CD4-positive, alpha-beta T cell (primary cell): ENCODE results near the gene FECH. TPM values are rescaled to one million over a fixed set of nuclear protein-coding genes. Genes with fewer than 3 reads are reported as not detected.

Source experiments
- ATAC-seq: fragments of 200-7000 bp; cut with Tn5 transposase; one replicate; pipeline ENCODE4 v1.10.0; 2022; ENCODE audit warnings: mild to moderate bottlenecking; ENCODE audit not compliant: poor library complexity
- CTCF ChIA-PET: fragments of 350-600 bp; sonication (Branson Sonifier 250); formaldehyde crosslinking; loops from one replicate; lab custom pipeline; 2021; ENCODE audit warnings: antibody characterized with exemption, inconsistent platforms; lab: Charles Lee
- POLR2A ChIA-PET: fragments of 350-600 bp; sonication (Branson Sonifier 250); formaldehyde crosslinking; loops from one replicate; lab custom pipeline; 2021; ENCODE audit warnings: antibody characterized with exemption, inconsistent platforms; lab: Charles Lee
- DNase-seq, 14 experiments: peaks; one replicate each; pipeline ENCODE4 v3.0.0-alpha.2; 2013 to 2020; ENCODE audit warnings: mixed read lengths in 2 of 14
- H3K27ac ChIP-seq, 2 donors: one replicate each; pipeline versions ENCODE4 v1.5.1 to v1.7.0; 2013; ENCODE audit warnings: low read length in 2 of 2, low read depth in 1 of 2, mild to moderate bottlenecking in 1 of 2
- H3K27me3 ChIP-seq, 2 experiments: 1 replicate in 1 of 2; 2 replicates in 1 of 2; pipeline versions ENCODE4 v1.6.1 to v1.7.0; 2013; ENCODE audit warnings: low read length in 2 of 2, control low read depth in 1 of 2, mild to moderate bottlenecking in 1 of 2, moderate library complexity in 1 of 2; ENCODE audit not compliant: insufficient read depth in 2 of 2, control insufficient read depth in 1 of 2
- H3K36me3 ChIP-seq: one replicate; pipeline ENCODE4 v1.6.1; 2013; ENCODE audit warnings: low read length, control low read depth; ENCODE audit not compliant: insufficient read depth
- H3K4me1 ChIP-seq: one replicate; pipeline ENCODE4 v1.6.1; 2013; ENCODE audit warnings: low read length, control low read depth; ENCODE audit not compliant: insufficient read depth
- H3K4me3 ChIP-seq: one replicate; pipeline ENCODE4 v1.5.1; 2013; ENCODE audit warnings: mild to moderate bottlenecking, low read length, moderate library complexity
- H3K9me3 ChIP-seq, 2 experiments: 1 replicate in 1 of 2; 2 replicates in 1 of 2; pipeline versions ENCODE4 v1.6.1 to v1.7.0; 2013; ENCODE audit warnings: low read length in 2 of 2, mild to moderate bottlenecking in 2 of 2, control low read depth in 1 of 2, moderate library complexity in 1 of 2; ENCODE audit not compliant: control insufficient read depth in 1 of 2, insufficient read depth in 1 of 2
- H3K27ac Mint-ChIP-seq: one replicate; pipeline ENCODE4 v1.8.0; 2020; ENCODE audit warnings: mixed read lengths
- H3K27me3 Mint-ChIP-seq: one replicate; pipeline ENCODE4 v1.8.0; 2021; ENCODE audit warnings: mixed read lengths
- H3K36me3 Mint-ChIP-seq: one replicate; pipeline ENCODE4 v1.8.0; 2021; ENCODE audit warnings: low read depth, mixed read lengths
- H3K4me1 Mint-ChIP-seq: one replicate; pipeline ENCODE4 v1.8.0; 2021; ENCODE audit warnings: low read depth, mixed read lengths
- H3K4me3 Mint-ChIP-seq: one replicate; pipeline ENCODE4 v1.8.0; 2020; ENCODE audit warnings: mild to moderate bottlenecking, mixed read lengths
- H3K9me3 Mint-ChIP-seq: one replicate; pipeline ENCODE4 v1.8.0; 2020; ENCODE audit warnings: mixed read lengths
- intact Hi-C, 2 experiments: fragments of 100-400 bp; cut with DNase I in 1 of 2; cut with micrococcal nuclease in 1 of 2; formaldehyde crosslinking; loops; one replicate each; pipeline versions ENCODE4 v1.15.1 to v1.9.0; 2023 to 2025; cut with DNase I, micrococcal nuclease
- total RNA-seq, 174 experiments: library from RNA in 2 of 174; stranded (reverse) in 2 of 174; gene quantifications; one replicate each; pipeline ENCODE4 v1.2.3 and lab custom pipeline; 2021 to 2026
- TF ChIP-seq, protein P1 (sequence below): fragments of 200-600 bp; IDR thresholded peaks from one replicate; pipeline ENCODE4 v1.8.0; 2022; ENCODE audit warnings: antibody characterized with exemption, mild to moderate bottlenecking

Gene FECH
- total RNA-seq, 2 experiments from 2014 or later, result 7.5 to 8.1 TPM

DNA sequence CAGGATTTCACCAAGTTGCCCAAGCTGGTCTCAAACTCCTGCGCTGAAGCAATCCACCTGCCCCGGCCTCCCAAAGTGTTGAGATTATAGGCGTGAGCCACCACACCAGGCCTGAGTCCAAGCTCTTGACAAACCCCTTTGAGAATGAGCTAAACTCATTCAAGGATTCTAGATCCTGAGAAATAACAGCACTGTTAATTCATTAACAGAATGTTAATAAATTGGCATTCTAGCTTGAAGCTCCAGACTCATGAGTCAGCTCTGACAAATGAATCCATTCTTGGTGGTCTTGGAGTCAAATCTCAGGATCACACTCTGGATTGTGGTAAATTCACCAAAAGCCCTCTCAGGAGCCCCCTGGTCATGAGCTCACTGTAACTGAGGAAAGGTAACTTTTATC, 33.4 kb upstream of the FECH start:
- CTCF ChIA-PET, result interaction anchor here (1.5 kb wide), 1 partner anchor 11 kb away, joined by 4 read pairs; no protein-coding TSS in a partner anchor
- ATAC-seq (no peak), DNase-seq (no peak)
- intact Hi-C loops, result loop anchor here in 1 of 2 experiments (5.0 to 10.0 kb wide), 6 partner anchors 33 to 1735 kb away; partner anchors contain the start of genes FECH, LMAN1, NEDD4L and TXNL1
- TF ChIP-seq, protein P1, sequence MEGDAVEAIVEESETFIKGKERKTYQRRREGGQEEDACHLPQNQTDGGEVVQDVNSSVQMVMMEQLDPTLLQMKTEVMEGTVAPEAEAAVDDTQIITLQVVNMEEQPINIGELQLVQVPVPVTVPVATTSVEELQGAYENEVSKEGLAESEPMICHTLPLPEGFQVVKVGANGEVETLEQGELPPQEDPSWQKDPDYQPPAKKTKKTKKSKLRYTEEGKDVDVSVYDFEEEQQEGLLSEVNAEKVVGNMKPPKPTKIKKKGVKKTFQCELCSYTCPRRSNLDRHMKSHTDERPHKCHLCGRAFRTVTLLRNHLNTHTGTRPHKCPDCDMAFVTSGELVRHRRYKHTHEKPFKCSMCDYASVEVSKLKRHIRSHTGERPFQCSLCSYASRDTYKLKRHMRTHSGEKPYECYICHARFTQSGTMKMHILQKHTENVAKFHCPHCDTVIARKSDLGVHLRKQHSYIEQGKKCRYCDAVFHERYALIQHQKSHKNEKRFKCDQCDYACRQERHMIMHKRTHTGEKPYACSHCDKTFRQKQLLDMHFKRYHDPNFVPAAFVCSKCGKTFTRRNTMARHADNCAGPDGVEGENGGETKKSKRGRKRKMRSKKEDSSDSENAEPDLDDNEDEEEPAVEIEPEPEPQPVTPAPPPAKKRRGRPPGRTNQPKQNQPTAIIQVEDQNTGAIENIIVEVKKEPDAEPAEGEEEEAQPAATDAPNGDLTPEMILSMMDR, result no peak
- H3K27me3 Mint-ChIP-seq, result no peaks in the 10 kb centered on the region
- Histone ChIP-seq H3K9me3 (no peaks in the 10 kb centered on the region), H3K36me3 (peaks cover 28% of the 10 kb centered on the region), H3K4me3 (no peak overlapping the region), H3K4me1 (peaks cover 33% of the 10 kb centered on the region), H3K27me3 (no peaks in the 10 kb centered on the region), H3K27ac (no peak overlapping the region)
- no peaks in the 10 kb centered on the region for H3K9me3 Mint-ChIP-seq
- H3K27ac Mint-ChIP-seq, result peak overlapping the region; percentile 98
- POLR2A ChIA-PET, result interaction anchor here (0.5 to 3.4 kb wide), 2 partner anchors 10 to 851 kb away, joined by 3 to 58 read pairs; no protein-coding TSS in a partner anchor
- peaks cover 57% of the 10 kb centered on the region for H3K36me3 Mint-ChIP-seq
- H3K4me1 Mint-ChIP-seq, result peaks cover 38% of the 10 kb centered on the region
- H3K4me3 Mint-ChIP-seq, result peak overlapping the region; percentile 88

DNA sequence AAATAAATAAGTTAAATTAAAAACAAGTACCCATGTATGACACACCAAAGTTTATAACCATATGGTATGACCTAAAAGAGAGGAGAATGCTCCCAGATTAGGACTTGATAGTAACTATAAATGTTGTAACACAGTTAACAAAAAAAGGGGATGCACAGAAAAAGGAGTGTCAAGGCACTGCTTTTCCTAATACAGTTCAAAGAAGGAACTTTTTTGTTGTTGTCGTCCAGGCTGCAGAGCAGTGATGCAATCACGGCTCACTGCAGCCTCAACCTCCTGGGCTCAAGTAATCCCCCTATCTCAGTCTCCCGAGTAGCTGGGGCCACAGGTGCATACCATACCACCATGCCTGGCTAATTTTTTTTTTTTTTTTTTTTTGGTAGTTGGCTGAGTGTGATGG, 32.4 kb upstream of the FECH start:
- ChIA-PET POLR2A (no interaction called here), CTCF (interaction anchor here (1.5 kb wide), 1 partner anchor 12 kb away, joined by 4 read pairs; no protein-coding TSS in a partner anchor)
- Histone ChIP-seq H3K27ac (no peak overlapping the region), H3K36me3 (peaks cover 38% of the 10 kb centered on the region), H3K4me1 (peaks cover 33% of the 10 kb centered on the region), H3K4me3 (no peak overlapping the region), H3K27me3 (no peaks in the 10 kb centered on the region), H3K9me3 (no peaks in the 10 kb centered on the region)
- TF ChIP-seq, protein P1, result no peak
- Mint-ChIP-seq H3K4me3 (no peak overlapping the region), H3K36me3 (peaks cover 65% of the 10 kb centered on the region), H3K27me3 (no peaks in the 10 kb centered on the region), H3K4me1 (peaks cover 38% of the 10 kb centered on the region), H3K27ac (peak overlapping the region; percentile 51), H3K9me3 (no peaks in the 10 kb centered on the region)
- ATAC-seq (no peak), DNase-seq (peak in 1 of 14 experiments; percentile 15)
- intact Hi-C loops, result loop anchor here in 1 of 2 experiments (5.0 kb wide), 1 partner anchor 972 kb away; no protein-coding TSS in a partner anchor

DNA sequence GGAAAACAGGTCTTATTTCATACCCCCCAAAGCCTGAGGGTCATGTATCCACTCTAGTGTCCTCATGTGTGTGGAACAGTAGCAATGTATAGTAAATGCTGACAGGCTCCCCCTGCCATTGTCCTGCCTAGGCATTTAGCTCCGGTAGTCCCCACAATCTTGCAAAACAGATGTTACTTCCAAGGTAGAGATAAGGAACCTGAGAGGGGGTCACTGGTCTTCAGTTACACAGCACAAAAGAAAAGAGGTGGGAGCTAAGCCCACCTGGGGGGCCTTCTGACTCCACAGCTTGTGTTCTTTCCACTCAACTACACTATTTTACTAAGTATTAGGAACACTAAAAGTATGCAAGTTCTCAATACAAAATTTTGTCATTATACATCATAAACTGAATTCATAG, 17.4 kb upstream of the FECH start:
- no peak for DNase-seq
- Histone ChIP-seq H3K36me3 (peaks cover 84% of the 10 kb centered on the region), H3K27me3 (no peaks in the 10 kb centered on the region), H3K9me3 (no peaks in the 10 kb centered on the region), H3K27ac (no peak overlapping the region), H3K4me3 (no peak overlapping the region), H3K4me1 (no peaks in the 10 kb centered on the region)
- H3K9me3 Mint-ChIP-seq, result no peaks in the 10 kb centered on the region
- no peak overlapping the region for H3K4me3 Mint-ChIP-seq
- CTCF ChIA-PET, result interaction anchor here (0.6 to 1.3 kb wide), 2 partner anchors 578 to 865 kb away, joined by 3 to 5 read pairs; no protein-coding TSS in a partner anchor
- H3K27me3 Mint-ChIP-seq, result no peaks in the 10 kb centered on the region
- H3K36me3 Mint-ChIP-seq, result peaks cover 87% of the 10 kb centered on the region
- no peaks in the 10 kb centered on the region for H3K4me1 Mint-ChIP-seq
- ATAC-seq, result no peak
- intact Hi-C loops, result no loop called here
- H3K27ac Mint-ChIP-seq, result no peak overlapping the region
- TF ChIP-seq, protein P1, result no peak
- POLR2A ChIA-PET, result no interaction called here
